ENCODE measurements around the gene GAB1.

Gene GAB1

DNA sequence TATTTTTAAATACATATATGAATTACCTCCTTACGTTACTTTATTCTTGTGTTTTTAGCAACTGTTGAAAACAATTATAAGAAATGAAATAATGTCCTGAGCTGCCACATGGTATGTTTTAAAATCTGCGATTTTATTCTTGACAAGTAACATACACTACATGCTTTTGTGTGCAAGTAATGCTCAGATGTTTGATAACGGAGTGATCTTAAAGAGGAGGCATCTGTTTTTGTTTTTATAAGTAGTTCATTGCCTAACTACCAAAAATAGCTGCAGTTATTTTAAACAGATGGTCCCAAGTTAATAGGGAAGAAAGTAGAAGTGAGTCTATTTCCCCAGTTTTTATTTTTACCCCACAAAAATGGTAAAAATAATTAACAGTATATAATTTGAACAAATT lies 55.2 kb downstream of the GAB1 start:
- TF ChIP-seq POLR2A (IDR thresholded peaks at IDR 0.05; ENCODE audit: extremely low read depth, insufficient read length): no peak
- no peak for TF ChIP-seq MYC (IDR thresholded peaks at IDR 0.05; ENCODE audit: low read depth, low read length)
- TF ChIP-seq, protein P1, sequence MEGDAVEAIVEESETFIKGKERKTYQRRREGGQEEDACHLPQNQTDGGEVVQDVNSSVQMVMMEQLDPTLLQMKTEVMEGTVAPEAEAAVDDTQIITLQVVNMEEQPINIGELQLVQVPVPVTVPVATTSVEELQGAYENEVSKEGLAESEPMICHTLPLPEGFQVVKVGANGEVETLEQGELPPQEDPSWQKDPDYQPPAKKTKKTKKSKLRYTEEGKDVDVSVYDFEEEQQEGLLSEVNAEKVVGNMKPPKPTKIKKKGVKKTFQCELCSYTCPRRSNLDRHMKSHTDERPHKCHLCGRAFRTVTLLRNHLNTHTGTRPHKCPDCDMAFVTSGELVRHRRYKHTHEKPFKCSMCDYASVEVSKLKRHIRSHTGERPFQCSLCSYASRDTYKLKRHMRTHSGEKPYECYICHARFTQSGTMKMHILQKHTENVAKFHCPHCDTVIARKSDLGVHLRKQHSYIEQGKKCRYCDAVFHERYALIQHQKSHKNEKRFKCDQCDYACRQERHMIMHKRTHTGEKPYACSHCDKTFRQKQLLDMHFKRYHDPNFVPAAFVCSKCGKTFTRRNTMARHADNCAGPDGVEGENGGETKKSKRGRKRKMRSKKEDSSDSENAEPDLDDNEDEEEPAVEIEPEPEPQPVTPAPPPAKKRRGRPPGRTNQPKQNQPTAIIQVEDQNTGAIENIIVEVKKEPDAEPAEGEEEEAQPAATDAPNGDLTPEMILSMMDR (IDR thresholded peaks at IDR 0.05; ENCODE audit: low read depth, low read length): no peak
- TF ChIP-seq, protein P2, sequence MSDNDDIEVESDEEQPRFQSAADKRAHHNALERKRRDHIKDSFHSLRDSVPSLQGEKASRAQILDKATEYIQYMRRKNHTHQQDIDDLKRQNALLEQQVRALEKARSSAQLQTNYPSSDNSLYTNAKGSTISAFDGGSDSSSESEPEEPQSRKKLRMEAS (IDR thresholded peaks at IDR 0.05; ENCODE audit: low read depth, low read length): no peak
- no peak overlapping the region for H3K4me3 ChIP-seq (ENCODE audit: low read depth, low read length)
- DNase-seq (ENCODE audit: low read depth): no peak

DNA sequence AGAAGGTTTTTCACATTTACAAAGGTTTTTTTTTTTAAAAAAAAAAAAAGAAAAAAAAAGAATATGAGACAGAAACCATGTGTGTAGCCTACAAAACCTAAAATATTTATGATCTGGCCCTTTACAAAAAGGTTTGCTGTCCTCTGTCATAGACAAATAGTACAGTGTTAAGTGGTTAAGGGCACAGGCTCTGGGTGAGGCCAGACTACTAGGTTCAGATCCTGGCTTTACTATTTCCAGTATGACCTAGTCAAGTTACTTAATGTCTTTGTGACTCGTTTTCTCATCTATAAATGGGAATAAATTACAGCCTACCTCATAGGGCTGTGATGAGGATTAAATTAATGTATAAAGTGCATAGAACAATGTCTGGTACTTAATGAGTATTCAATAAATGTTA lies 56.5 kb downstream of the GAB1 start:
- DNase-seq (ENCODE audit: low read depth): no peak
- no peak overlapping the region for H3K4me3 ChIP-seq (ENCODE audit: low read depth, low read length)
- TF ChIP-seq MYC (IDR thresholded peaks at IDR 0.05; ENCODE audit: low read depth, low read length): no peak
- TF ChIP-seq, protein P2 (IDR thresholded peaks at IDR 0.05; ENCODE audit: low read depth, low read length): no peak
- TF ChIP-seq POLR2A (IDR thresholded peaks at IDR 0.05; ENCODE audit: extremely low read depth, insufficient read length): no peak
- TF ChIP-seq, protein P1 (IDR thresholded peaks at IDR 0.05; ENCODE audit: low read depth, low read length): no peak

DNA sequence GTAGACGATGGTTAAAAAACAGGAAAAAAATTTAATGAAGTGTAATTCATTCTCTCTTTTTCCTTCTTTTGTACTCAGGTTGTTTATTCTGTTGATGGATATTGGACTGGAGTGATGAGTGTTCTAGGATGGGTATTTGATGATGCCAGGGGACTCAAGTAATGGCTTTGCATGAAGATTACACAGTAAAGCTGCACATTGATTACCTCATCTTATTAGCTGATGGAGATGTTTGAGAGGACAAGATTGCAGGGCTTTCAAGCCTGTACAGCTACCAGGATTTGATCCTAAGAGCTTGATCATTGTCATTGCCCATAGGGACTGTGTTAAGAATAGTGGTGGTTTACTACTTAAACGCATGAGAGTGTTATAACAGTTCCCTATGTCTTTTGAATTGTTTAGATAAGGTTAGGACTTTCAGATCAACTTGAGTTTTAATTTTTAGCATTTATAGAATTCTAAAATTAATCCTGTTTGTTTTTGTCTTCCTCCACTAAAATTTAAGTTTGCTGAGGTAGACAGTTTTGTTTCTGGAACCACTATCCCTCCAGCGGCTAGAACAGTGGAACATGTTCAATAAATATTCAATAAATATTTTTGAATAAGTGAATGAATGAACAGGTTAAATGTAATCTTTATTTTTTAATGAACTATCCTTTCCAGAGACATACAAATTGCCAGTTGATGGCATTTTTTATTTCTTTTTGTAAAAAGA lies 58.2 kb downstream of the GAB1 start:
- no peak for TF ChIP-seq MYC (IDR thresholded peaks at IDR 0.05; ENCODE audit: low read depth, low read length)
- TF ChIP-seq, protein P2 (IDR thresholded peaks at IDR 0.05; ENCODE audit: low read depth, low read length): no peak
- TF ChIP-seq, protein P1 (IDR thresholded peaks at IDR 0.05; ENCODE audit: low read depth, low read length): no peak
- no peak for TF ChIP-seq POLR2A (IDR thresholded peaks at IDR 0.05; ENCODE audit: extremely low read depth, insufficient read length)
- H3K4me3 ChIP-seq (ENCODE audit: low read depth, low read length): no peak overlapping the region
- no peak for DNase-seq (ENCODE audit: low read depth)

DNA sequence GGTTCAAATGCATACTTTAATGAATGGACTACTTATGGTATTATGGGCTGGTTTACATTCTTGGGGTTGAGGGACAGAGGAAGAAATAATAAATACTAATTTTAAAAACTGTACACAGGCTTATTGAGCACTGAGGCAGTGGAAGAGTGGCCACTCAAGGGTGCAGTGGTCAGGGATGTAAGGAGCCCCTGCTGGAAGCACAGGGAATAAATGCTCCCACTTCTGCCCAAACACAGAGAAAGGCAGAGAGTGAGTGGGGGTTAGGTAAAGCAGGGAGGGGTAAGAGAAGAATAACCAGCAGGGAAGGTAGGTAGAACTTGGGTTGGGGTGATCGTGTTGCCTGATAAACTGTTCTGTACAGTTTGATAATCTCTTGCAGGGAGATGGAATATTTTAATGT lies 60.0 kb downstream of the GAB1 start:
- TF ChIP-seq, protein P2 (IDR thresholded peaks at IDR 0.05; ENCODE audit: low read depth, low read length): no peak
- TF ChIP-seq POLR2A (IDR thresholded peaks at IDR 0.05; ENCODE audit: extremely low read depth, insufficient read length): no peak
- TF ChIP-seq, protein P1 (IDR thresholded peaks at IDR 0.05; ENCODE audit: low read depth, low read length): no peak
- no peak for TF ChIP-seq MYC (IDR thresholded peaks at IDR 0.05; ENCODE audit: low read depth, low read length)
- DNase-seq (ENCODE audit: low read depth): no peak
- H3K4me3 ChIP-seq (ENCODE audit: low read depth, low read length): no peak overlapping the region

DNA sequence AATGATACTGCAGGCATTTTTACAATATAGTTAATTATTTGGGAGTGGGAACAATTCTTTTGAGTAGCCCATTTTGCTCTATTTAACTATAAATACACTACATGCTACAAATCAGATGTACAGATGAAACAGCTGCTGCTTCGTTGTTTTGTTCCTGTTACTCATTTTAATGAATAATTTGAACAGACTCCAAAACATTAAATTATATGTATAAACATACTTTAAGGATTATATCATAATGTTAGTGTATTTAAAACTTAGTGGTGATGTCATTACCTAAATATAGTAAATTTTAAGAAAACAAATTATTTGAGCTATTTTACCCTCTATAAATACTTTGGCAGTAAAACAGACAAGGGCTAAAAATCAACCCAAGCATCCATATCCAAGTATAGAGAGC lies 60.7 kb downstream of the GAB1 start:
- TF ChIP-seq, protein P2 (IDR thresholded peaks at IDR 0.05; ENCODE audit: low read depth, low read length): no peak
- TF ChIP-seq MYC (IDR thresholded peaks at IDR 0.05; ENCODE audit: low read depth, low read length): no peak
- TF ChIP-seq, protein P1 (IDR thresholded peaks at IDR 0.05; ENCODE audit: low read depth, low read length): no peak
- TF ChIP-seq POLR2A (IDR thresholded peaks at IDR 0.05; ENCODE audit: extremely low read depth, insufficient read length): no peak
- DNase-seq (ENCODE audit: low read depth): no peak
- H3K4me3 ChIP-seq (ENCODE audit: low read depth, low read length): no peak overlapping the region
